NCI-H2081 (cell line): ENCODE data around the gene CCDC146.
"Not testable (repeated sequence)": the region's sequence is repeated elsewhere in the genome, so short reads cannot be mapped to it uniquely, and the experiment has no call there.

ENCODE experiments used
- DNase-seq, 2 experiments: peaks; one replicate each; lab custom pipeline; 2025; lab: John Stamatoyannopoulos, UW

The CCDC146 gene

GRCh38 chr7:77244222-77244934, 122.0 kb downstream of the CCDC146 start:
- DNase-seq = no peak

- no peak for DNase-seq
These were observed 122.8 kb downstream of the CCDC146 start for GRCh38 chr7:77245015-77245755.

- DNase-seq = no peak
These were observed 123.7 kb downstream of the CCDC146 start for GRCh38 chr7:77246026-77246640.

GRCh38 chr7:77247206-77247850, 124.9 kb downstream of the CCDC146 start:
- peak; percentile 84 to 85 for DNase-seq

DNA sequence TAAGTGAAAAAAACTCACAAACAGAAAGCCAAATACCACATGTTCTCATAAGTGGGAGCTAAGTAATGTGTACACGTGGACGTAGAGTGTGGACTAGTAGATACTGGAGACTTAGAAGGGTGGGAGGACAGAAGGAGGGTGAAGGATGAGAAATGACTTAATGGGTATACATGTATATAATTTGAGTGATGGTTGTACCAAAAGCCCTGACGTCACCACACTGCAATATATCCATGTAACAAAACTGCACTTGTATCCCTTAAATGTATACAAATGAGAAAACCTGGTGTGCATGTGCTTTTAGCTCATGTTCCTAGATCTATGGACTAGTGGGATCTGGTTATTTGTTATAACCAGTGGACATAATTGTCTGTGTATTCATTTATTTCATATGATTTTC, 125.7 kb downstream of the CCDC146 start:
- DNase-seq = no peak

- DNase-seq = no peak
These were observed 130.1 kb downstream of the CCDC146 start for GRCh38 chr7:77252506-77252905.

DNA sequence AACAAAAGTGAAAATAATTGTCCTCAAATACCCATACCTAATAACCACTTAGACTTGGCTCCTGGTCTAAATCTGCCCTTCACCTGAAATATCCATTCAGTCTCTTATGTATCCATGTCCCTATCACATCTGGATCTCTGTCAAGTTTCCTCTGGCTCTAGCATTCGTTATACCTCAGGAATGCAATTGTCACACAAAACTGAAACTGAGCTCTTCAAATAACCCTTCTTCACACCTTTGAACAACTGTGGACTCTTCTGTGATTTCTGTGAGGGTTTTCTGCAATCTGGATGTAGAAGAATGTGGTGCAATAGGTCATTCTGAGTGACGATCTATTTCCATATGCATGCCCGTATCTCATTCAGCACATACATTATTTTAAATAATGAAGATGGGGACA, 130.7 kb downstream of the CCDC146 start:
- DNase-seq = no peak

GRCh38 chr7:77254429-77254828, 132.0 kb downstream of the CCDC146 start:
- no peak for DNase-seq

- DNase-seq = no peak
These were observed 132.5 kb downstream of the CCDC146 start for GRCh38 chr7:77254915-77255314.

DNA sequence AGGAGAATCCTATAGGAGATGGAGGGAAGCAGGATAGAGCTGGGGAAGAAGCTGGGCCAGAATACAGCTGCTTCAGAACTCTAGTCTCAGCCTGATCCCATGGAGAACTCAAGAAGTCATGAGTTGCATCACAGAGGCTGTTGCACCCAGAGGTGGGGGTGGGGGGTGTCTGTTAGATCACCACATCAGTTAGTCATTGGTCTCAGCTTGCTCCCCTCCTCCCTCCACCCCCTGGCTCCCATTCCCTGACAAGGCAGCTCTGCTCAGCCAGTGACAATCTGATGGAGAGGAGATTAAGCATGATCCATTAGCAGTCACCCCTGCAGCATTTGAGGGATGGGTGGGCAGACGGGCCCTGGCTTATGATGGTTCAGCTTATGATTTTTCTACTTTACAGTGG, 135.6 kb downstream of the CCDC146 start:
- no peak for DNase-seq

- peak in 1 of 2 experiments; percentile 52 for DNase-seq
These were observed 136.2 kb downstream of the CCDC146 start for GRCh38 chr7:77258593-77258992.

- no peak for DNase-seq
These were observed 139.9 kb downstream of the CCDC146 start for GRCh38 chr7:77262316-77262715.

- DNase-seq = no peak
These were observed 143.3 kb downstream of the CCDC146 start for GRCh38 chr7:77265666-77266065.

DNA sequence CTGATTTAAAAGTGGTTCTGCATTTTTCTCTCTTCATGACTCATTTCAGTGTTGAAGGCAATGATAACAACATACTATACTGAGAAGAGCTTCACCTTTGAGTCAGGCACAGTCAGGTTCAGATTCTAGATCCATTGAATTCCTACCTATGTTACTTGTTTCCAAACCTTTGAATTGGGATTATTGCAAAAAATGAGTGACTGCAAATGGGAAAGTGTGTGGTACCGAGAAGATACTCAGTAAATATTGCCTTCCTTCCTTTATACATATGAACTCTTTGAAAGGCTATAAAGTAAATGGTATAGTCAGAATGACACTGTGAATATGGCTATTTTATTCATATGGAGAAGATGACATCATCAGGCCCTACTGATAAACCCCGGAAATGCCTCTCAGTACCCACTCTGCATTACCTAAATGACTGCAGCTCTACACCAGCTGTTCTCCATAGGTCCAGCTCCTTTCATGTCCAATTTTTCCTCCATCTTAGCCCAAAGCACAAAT, 143.9 kb downstream of the CCDC146 start:
- DNase-seq = no peak

DNA sequence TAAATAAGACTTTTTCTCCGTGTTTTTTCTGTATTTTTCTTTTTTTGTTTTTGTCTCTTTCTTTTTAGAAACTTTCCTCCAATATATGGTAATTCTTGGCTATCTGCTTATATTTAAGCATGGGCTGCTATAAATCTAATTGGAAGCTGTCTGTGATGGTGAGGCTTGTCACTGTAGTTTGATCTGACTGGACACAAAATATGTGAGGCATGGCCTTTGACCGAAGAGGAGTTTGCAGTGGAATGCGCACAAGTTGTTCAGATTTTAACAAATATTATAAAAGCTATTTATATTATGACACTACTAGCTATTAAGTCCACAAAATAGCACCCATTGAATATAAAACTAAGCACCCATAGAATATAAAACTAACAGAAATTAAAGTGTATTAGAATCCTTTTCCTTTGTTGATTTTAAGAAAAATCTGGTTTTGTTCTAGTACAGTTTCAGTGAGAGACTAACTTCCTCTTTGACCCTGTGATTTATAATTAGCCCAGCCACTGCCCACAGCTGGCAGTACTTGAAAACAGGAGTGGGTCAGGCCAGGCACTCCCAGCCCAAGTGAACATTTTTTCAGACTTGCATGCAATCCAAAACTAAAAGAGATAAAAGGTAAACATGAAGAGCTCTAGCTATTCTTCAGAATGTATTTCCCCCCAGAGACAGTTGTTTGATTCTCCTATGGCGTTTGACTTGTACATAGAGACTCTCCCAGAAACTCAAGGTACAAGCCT, 147.1 kb downstream of the CCDC146 start:
- DNase-seq = no peak

GRCh38 chr7:77270094-77270480, 147.7 kb downstream of the CCDC146 start:
- DNase-seq = no peak

DNA sequence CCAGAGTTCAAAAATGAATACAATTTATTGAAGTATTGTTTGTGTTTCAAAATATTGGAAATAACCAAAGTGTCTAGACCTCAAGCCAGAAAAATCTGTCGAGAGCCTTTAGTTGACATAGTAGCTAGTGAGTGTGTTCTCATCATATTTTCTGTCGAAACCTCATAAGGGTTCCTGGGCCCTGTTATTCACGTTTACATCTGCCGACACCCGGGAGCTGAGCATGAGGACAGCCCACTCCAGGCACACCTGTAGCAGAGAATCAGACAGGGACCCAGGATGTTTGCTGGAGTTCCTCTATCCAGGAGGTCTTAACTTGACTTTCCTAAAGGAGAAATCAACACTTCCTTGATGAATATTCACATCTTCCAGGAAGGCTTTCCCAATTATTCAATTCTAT, 149.4 kb downstream of the CCDC146 start:
- no peak for DNase-seq

GRCh38 chr7:77275663-77276062, 153.2 kb downstream of the CCDC146 start:
- not testable (repeated sequence) for DNase-seq

GRCh38 chr7:77276120-77276519, 153.7 kb downstream of the CCDC146 start:
- DNase-seq = no peak

DNA sequence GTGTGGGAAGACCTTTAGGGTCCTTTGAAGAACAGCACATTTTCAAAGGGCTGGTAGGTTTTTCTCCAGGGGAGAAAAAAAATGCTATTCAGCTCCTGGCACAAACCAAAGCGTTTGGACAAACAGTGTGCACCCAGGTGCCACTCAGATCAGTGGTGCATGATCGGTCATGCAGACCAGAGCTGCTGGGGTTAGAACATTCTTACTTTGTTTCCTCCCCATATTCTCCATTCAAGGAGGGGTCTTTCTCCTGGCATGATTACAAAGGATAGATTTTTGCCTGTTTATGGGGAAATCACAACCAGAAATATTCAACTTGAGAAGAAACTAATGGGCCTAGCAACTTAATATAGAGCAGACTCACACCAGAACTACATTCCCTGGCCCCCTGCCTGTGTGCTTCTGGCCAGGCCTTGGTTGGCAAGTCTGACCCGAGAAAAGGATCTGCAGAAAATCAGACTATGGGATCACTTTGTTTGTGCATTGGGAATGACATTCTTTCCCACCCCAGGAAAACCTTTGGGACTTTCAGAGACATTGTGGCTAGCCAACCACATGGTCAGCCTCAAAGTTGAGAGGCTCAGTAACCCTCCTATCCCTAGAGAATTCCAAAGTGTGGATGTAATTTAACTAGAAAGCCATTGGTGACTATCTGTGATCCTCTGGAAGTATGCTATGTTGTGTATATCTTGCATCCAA, 159.5 kb downstream of the CCDC146 start:
- no peak for DNase-seq

DNA sequence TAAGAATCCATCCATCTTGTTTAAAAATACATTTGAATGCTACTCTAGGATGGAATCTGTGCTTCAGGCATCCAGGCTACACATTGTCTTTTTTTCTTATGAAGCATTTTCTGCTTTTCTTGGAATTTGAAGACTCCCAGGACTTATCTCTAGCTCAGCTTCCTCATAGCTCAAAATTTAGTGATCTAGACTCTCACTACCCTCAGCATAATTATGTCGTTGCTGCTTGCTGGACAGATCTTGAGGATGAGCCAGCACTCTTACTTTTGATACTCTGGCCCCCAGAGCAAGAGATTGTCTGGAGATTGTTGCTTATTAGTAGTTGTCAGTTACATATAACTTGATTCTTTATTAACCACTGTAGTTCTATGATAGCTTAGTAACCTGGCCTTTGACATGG, 160.5 kb downstream of the CCDC146 start:
- DNase-seq = no peak
